ENCODE data around the gene ARHGEF12. TPM values are rescaled to one million over a fixed set of nuclear protein-coding genes. Genes with fewer than 3 reads are reported as not detected.

Gene ARHGEF12
- total RNA-seq, 4 donors from 2014 or later: 99.7 to 135 (median 112) TPM

DNA sequence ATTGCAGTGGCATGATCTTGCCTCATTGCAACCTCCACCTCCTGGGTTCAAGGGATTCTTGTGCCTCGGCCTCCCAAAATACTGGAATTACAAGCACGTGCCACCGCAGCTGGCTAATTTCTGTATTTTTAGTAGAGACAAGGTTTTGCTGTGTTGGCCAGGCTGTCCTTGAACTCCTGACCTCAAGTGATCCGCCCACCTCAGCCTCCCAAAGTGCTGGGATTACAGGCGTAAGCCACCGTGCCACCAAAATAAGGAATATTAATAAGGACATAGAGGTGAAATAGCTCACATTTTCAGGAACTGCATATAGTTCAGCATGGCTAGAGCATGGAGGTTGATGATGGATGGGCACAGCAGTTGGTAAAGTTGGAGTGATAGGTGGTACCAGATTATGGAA is 21.4 kb downstream of the ARHGEF12 start:
- no peak overlapping the region for H3K27ac ChIP-seq
- no peaks in the 10 kb centered on the region for H3K36me3 ChIP-seq
- WGBS, 2 donors (ENCODE audit: low coverage in 1 of 2): 94% methylated on average over 6 of the region's 6 CpGs; no CpG with 5 or more reads in 1 of the 2 donors
- no peak for ATAC-seq
- H3K4me3 ChIP-seq: no peak overlapping the region
- H3K27me3 ChIP-seq: no peaks in the 10 kb centered on the region
- TF ChIP-seq POLR2AphosphoS5 (IDR thresholded peaks at IDR 0.05) (no peak), EP300 (IDR thresholded peaks at IDR 0.05) (no peak), POLR2A (IDR thresholded peaks at IDR 0.05) (no peak)
- TF ChIP-seq, protein P1, sequence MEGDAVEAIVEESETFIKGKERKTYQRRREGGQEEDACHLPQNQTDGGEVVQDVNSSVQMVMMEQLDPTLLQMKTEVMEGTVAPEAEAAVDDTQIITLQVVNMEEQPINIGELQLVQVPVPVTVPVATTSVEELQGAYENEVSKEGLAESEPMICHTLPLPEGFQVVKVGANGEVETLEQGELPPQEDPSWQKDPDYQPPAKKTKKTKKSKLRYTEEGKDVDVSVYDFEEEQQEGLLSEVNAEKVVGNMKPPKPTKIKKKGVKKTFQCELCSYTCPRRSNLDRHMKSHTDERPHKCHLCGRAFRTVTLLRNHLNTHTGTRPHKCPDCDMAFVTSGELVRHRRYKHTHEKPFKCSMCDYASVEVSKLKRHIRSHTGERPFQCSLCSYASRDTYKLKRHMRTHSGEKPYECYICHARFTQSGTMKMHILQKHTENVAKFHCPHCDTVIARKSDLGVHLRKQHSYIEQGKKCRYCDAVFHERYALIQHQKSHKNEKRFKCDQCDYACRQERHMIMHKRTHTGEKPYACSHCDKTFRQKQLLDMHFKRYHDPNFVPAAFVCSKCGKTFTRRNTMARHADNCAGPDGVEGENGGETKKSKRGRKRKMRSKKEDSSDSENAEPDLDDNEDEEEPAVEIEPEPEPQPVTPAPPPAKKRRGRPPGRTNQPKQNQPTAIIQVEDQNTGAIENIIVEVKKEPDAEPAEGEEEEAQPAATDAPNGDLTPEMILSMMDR (IDR thresholded peaks at IDR 0.05): no peak
- no peaks in the 10 kb centered on the region for H3K9me3 ChIP-seq
- peaks cover 0 to 62% (median 9%) of the 10 kb centered on the region in 3 donors for H3K4me1 ChIP-seq

DNA sequence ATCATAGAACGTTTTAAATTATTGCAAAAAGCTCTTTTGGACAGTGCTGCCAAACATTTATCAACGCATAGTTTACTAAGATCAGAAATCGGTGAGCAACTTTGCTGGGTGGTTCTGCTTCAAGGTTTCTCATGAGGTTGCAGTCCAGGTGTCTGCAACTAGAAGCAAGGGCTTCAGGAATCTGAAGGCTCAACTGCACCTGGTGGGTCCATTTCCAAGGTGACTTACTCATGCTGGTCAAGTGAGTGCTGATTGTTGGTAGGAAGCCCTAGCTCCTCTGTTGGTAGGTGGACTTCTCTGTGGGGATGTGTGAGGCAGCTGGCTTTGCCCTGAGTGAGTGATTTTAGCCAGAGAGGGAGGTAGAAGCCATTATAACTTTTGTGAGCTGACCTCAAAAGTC is 22.5 kb downstream of the ARHGEF12 start:
- H3K27me3 ChIP-seq: no peaks in the 10 kb centered on the region
- no peak overlapping the region for H3K27ac ChIP-seq
- H3K9me3 ChIP-seq: no peaks in the 10 kb centered on the region
- H3K36me3 ChIP-seq: no peaks in the 10 kb centered on the region
- ATAC-seq: no peak
- H3K4me1 ChIP-seq: peaks cover 0 to 68% (median 9%) of the 10 kb centered on the region in 3 donors
- TF ChIP-seq EP300 (IDR thresholded peaks at IDR 0.05) (no peak), POLR2AphosphoS5 (IDR thresholded peaks at IDR 0.05) (no peak), POLR2A (IDR thresholded peaks at IDR 0.05) (no peak)
- TF ChIP-seq, protein P1 (IDR thresholded peaks at IDR 0.05): no peak
- no peak overlapping the region for H3K4me3 ChIP-seq
- 91 to 100% methylated on average over 3 of the region's 3 CpGs for WGBS, 2 donors (ENCODE audit: low coverage in 1 of 2)

DNA sequence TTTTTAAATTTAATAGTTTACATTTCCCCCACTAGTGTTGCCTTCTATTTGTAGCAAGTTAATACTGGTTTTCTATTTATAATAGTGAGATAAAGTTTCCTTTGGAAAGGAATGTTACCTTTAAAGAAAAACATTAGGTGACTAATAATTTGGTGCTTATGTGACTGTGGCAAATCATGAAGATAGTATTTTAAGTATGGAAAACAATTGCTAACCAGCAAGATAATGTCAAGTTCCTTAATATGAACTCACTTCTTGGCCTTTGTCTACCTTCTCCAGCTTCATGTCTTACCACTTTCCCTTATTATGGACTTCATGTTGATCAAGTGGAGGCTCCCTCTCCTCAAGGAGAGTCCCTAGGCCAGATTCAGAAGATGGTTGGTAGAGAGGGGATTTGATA is 27.2 kb downstream of the ARHGEF12 start:
- no peak overlapping the region for H3K27ac ChIP-seq
- no peak for ATAC-seq

DNA sequence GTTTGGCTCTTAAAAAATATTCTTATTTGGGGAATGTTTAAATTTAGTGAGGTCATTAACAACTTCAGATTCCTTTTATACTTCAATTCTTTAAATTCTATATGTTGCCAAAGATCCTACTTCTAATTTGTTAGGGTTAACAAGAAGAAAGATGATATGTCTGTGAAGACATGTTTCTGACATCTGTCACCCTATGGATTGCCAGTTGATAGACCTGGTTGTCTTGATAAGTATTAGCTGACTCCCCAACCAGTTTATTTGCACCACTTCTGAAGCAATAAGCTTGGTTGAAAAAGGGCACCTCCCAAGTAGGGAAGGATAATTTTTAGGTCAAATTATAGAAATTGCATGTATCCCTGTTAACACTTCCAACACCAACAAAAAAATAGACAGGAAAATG is 29.3 kb downstream of the ARHGEF12 start:
- H3K27me3 ChIP-seq: no peaks in the 10 kb centered on the region
- H3K9me3 ChIP-seq: no peaks in the 10 kb centered on the region
- TF ChIP-seq, protein P1 (IDR thresholded peaks at IDR 0.05): no peak
- TF ChIP-seq POLR2A (IDR thresholded peaks at IDR 0.05): no peak
- TF ChIP-seq EP300 (IDR thresholded peaks at IDR 0.05): no peak
- TF ChIP-seq POLR2AphosphoS5 (IDR thresholded peaks at IDR 0.05): no peak
- no peak overlapping the region for H3K27ac ChIP-seq
- no peak for ATAC-seq
- H3K36me3 ChIP-seq: no peaks in the 10 kb centered on the region
- H3K4me3 ChIP-seq: no peak overlapping the region
- H3K4me1 ChIP-seq: peaks cover 0 to 43% (median 6%) of the 10 kb centered on the region in 3 donors

More for the DNA sequence above, 27.2 kb downstream of the ARHGEF12 start:
- Histone ChIP-seq H3K27me3 (no peaks in the 10 kb centered on the region), H3K4me1 (peaks cover 0 to 30% (median 6%) of the 10 kb centered on the region in 3 donors), H3K36me3 (no peaks in the 10 kb centered on the region), H3K4me3 (no peak overlapping the region), H3K9me3 (no peaks in the 10 kb centered on the region)
- TF ChIP-seq POLR2A (IDR thresholded peaks at IDR 0.05): no peak
- no peak for TF ChIP-seq EP300 (IDR thresholded peaks at IDR 0.05)

DNA sequence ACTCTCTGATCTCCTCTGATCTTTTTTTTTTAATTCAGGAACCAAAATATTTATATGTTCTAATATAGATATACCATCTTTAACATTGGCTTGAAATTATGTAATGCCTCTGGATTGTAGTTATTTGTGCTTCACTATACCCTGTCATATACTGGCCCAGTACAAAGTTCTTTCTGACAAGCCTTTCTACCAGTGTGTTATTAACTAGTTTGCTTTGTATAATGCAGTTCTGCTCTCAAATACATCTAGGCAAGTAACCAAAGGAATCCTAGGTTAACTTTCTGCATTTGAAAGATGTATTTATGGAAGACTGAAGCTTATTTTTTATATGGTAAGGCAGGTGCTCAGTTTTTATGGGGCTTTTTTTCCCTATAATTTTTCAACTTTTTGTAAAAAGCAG is 36.1 kb downstream of the ARHGEF12 start:
- Histone ChIP-seq H3K27ac (peak overlapping the region in 1 of 4 donors; percentile 10), H3K27me3 (no peaks in the 10 kb centered on the region), H3K36me3 (no peaks in the 10 kb centered on the region), H3K9me3 (no peaks in the 10 kb centered on the region), H3K4me1 (peaks cover 2 to 61% (median 6%) of the 10 kb centered on the region in 3 donors), H3K4me3 (no peak overlapping the region)
- TF ChIP-seq POLR2A (IDR thresholded peaks at IDR 0.05) (no peak), POLR2AphosphoS5 (IDR thresholded peaks at IDR 0.05) (no peak), EP300 (IDR thresholded peaks at IDR 0.05) (no peak)
- TF ChIP-seq, protein P1 (IDR thresholded peaks at IDR 0.05): no peak
- ATAC-seq: no peak
